GM12878 (cell line): ENCODE data around the gene QSOX2. TPM values are rescaled to one million over a fixed set of nuclear protein-coding genes. Genes with fewer than 3 reads are reported as not detected.

Source experiments
- KLF5 ChIP-seq: fragments of 450-650 bp; IDR thresholded peaks from 2 replicates; pipeline ENCODE4 v1.6.1; 2014; ENCODE audit warnings: mild to moderate bottlenecking; ENCODE audit not compliant: partially characterized antibody
- MYB ChIP-seq: fragments of 150-350 bp; IDR thresholded peaks from 2 replicates; pipeline ENCODE4 v1.6.1; 2014; ENCODE audit warnings: mild to moderate bottlenecking, low read depth, low read length, borderline replicate concordance
- RBBP5 ChIP-seq: fragments of 200-600 bp; sonication (generic); conservative IDR thresholded peaks from 2 replicates; pipeline ENCODE4 v1.6.1; 2016
- ZNF207 ChIP-seq: fragments of 450-650 bp; IDR thresholded peaks from 2 replicates; pipeline ENCODE4 v1.6.1; 2014; ENCODE audit warnings: antibody characterized with exemption, mild to moderate bottlenecking, borderline replicate concordance
- polyA plus RNA-seq, 11 experiments: library from polyadenylated mRNA; depleted of rRNA in 4 of 11; unstranded in 6 of 11; stranded (reverse) in 5 of 11; fragments of >200 nt; fragmentation: Nextera tagmentation in 4 of 11; fragmentation: Illumina TruSeq in 1 of 11; extraction: Ambion mirVana in 4 of 11; extraction: Trizol in 1 of 11; gene quantifications; 1 replicate in 1 of 11; 2 replicates in 10 of 11; pipeline versions ENCODE4 v1.2.1 to v1.2.3, GENCODE V29; 2011 to 2016; ENCODE audit warnings: inconsistent platforms in 2 of 11, missing spikeins in 2 of 11, low read depth in 1 of 11
- total RNA-seq, 4 experiments: library from RNA; depleted of rRNA in 3 of 4; stranded (reverse); fragments of >200 nt in 3 of 4; fragmentation: Illumina TruSeq in 1 of 4; extraction: Trizol in 1 of 4; gene quantifications; 2 replicates each; pipeline versions ENCODE4 v1.2.1 to v1.2.3, GENCODE V29; 2013 to 2021
- TF ChIP-seq, protein P1 (sequence below): IDR thresholded peaks from 2 replicates; pipeline ENCODE4 v1.6.1; 2012; ENCODE audit warnings: mild to moderate bottlenecking, low read depth, low read length
- TF ChIP-seq, protein P2 (sequence below): IDR thresholded peaks from 2 replicates; pipeline ENCODE4 v1.6.1; 2012; ENCODE audit warnings: low read depth, low read length, improper control_type of control experiment

The QSOX2 gene
- total and polyA plus RNA-seq, 10 of the 15 experiments (the other 5 are each of a cell fraction or from before 2014, with no cell fraction given): 0.34 to 16.1 (median 8.2) TPM

DNA sequence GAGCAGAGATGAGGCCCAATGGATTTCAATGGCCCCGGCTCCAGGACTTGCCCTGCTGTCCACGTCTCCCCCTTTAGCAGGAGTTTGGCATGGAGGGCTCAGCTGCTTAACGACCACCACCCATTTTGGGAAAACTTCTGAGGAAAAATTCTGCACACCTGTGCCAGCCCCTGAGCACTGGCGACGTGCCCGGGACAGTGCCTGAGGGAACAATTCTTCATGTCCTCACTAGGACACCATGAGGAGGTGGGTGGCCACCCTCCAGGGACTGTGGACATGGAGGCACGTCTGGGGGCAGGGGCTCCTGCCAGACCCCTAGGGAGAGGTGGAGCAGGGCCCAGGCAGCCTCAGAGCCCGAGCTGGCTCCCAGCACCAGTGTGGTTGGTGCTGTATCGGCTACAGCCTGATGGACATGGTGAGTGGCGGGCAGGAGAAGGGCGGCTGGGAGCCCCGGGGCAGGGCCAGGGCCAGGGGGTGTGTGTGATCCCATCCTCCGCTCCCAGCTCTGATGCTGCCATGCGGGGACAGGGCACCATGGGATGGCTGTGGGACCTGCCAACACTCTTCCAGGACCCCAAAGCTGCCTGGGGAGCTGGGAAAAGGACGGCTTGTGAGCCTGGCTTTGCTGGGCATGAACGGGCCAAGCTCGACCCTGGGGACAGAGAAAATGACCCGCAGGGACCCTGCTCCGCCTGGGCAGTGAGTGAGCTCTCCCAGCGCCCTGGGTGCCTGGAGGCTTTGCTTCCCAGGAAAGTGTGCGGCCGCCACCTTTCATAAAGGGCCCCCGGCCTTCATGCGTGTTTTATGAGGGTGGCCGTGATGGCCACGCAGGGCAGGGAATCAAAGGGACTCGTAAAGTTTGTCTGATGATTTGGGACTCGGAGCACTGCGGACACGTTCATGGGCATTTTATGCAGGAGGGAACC is 3.6 kb upstream of the QSOX2 start (continued):
- TF ChIP-seq, protein P1, sequence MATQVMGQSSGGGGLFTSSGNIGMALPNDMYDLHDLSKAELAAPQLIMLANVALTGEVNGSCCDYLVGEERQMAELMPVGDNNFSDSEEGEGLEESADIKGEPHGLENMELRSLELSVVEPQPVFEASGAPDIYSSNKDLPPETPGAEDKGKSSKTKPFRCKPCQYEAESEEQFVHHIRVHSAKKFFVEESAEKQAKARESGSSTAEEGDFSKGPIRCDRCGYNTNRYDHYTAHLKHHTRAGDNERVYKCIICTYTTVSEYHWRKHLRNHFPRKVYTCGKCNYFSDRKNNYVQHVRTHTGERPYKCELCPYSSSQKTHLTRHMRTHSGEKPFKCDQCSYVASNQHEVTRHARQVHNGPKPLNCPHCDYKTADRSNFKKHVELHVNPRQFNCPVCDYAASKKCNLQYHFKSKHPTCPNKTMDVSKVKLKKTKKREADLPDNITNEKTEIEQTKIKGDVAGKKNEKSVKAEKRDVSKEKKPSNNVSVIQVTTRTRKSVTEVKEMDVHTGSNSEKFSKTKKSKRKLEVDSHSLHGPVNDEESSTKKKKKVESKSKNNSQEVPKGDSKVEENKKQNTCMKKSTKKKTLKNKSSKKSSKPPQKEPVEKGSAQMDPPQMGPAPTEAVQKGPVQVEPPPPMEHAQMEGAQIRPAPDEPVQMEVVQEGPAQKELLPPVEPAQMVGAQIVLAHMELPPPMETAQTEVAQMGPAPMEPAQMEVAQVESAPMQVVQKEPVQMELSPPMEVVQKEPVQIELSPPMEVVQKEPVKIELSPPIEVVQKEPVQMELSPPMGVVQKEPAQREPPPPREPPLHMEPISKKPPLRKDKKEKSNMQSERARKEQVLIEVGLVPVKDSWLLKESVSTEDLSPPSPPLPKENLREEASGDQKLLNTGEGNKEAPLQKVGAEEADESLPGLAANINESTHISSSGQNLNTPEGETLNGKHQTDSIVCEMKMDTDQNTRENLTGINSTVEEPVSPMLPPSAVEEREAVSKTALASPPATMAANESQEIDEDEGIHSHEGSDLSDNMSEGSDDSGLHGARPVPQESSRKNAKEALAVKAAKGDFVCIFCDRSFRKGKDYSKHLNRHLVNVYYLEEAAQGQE: no peak
- TF ChIP-seq, protein P2, sequence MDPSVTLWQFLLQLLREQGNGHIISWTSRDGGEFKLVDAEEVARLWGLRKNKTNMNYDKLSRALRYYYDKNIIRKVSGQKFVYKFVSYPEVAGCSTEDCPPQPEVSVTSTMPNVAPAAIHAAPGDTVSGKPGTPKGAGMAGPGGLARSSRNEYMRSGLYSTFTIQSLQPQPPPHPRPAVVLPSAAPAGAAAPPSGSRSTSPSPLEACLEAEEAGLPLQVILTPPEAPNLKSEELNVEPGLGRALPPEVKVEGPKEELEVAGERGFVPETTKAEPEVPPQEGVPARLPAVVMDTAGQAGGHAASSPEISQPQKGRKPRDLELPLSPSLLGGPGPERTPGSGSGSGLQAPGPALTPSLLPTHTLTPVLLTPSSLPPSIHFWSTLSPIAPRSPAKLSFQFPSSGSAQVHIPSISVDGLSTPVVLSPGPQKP: no peak
- no peak for TF ChIP-seq KLF5
- TF ChIP-seq MYB: no peak
- TF ChIP-seq RBBP5: no peak
- TF ChIP-seq ZNF207: no peak
